NCI-H128 (cell line): Measurements from ENCODE around the gene GNAZ.

ENCODE experiments used
- DNase-seq: peaks from one replicate; lab custom pipeline; 2025; ENCODE audit not compliant: unreplicated experiment; lab: John Stamatoyannopoulos, UW

GNAZ gene

GRCh38 chr22:23105919-23106318, 35.6 kb downstream of the GNAZ start:
- no peak for DNase-seq

GRCh38 chr22:23106344-23106743, 36.0 kb downstream of the GNAZ start:
- no peak for DNase-seq

GRCh38 chr22:23106906-23107367, 36.6 kb downstream of the GNAZ start:
- DNase-seq: no peak

GRCh38 chr22:23107487-23108248, 37.3 kb downstream of the GNAZ start:
- DNase-seq: no peak

- no peak for DNase-seq
Observed at GRCh38 chr22:23108249-23109078, 38.1 kb downstream of the GNAZ start.

GRCh38 chr22:23109079-23109347, 38.7 kb downstream of the GNAZ start:
- no peak for DNase-seq

- DNase-seq: no peak
Observed at GRCh38 chr22:23109441-23109978, 39.2 kb downstream of the GNAZ start.

GRCh38 chr22:23110190-23110921, 40.0 kb downstream of the GNAZ start:
- DNase-seq: no peak

GRCh38 chr22:23110922-23111527, 40.7 kb downstream of the GNAZ start:
- no peak for DNase-seq

GRCh38 chr22:23112472-23113012, 42.2 kb downstream of the GNAZ start:
- DNase-seq: no peak

GRCh38 chr22:23113067-23113846, 42.9 kb downstream of the GNAZ start:
- no peak for DNase-seq

GRCh38 chr22:23113847-23114720, 43.8 kb downstream of the GNAZ start:
- DNase-seq: no peak

- no peak for DNase-seq
Observed at GRCh38 chr22:23114721-23115020, 44.4 kb downstream of the GNAZ start.

- DNase-seq: no peak
Observed at GRCh38 chr22:23115369-23115768, 45.0 kb downstream of the GNAZ start.

GRCh38 chr22:23115825-23116494, 45.6 kb downstream of the GNAZ start:
- no peak for DNase-seq

- no peak for DNase-seq
Observed at GRCh38 chr22:23116506-23117263, 46.4 kb downstream of the GNAZ start.

- no peak for DNase-seq
Observed at GRCh38 chr22:23117275-23117674, 47.0 kb downstream of the GNAZ start.
